Measurements from ENCODE around the gene SPATA18.

GRCh38 chr4:52098618-52099017 is 47.5 kb downstream of the SPATA18 start:
- TF ChIP-seq CTCF (IDR thresholded peaks at IDR 0.05; ENCODE audit: control extremely low read depth in 1 of 3, insufficient read depth in 1 of 3, low read depth in 1 of 3, low read length in 3 of 3), result no peak
- TF ChIP-seq CHD2 (IDR thresholded peaks at IDR 0.05; ENCODE audit: low read length), result no peak
- no peak for TF ChIP-seq EZH2 (IDR thresholded peaks at IDR 0.05; ENCODE audit: low read depth, low read length, severe bottlenecking)
- TF ChIP-seq MAX (IDR thresholded peaks at IDR 0.05), result no peak
- TF ChIP-seq POLR2AphosphoS5 (IDR thresholded peaks at IDR 0.05; ENCODE audit: low read depth, low read length), result no peak
- no peak for TF ChIP-seq POLR2A (IDR thresholded peaks at IDR 0.05; ENCODE audit: control extremely low read depth in 1 of 2, low read depth in 2 of 2, low read length in 2 of 2)
- TF ChIP-seq YY1 (IDR thresholded peaks at IDR 0.05; ENCODE audit: low read depth, low read length), result no peak
- no peak for TF ChIP-seq KDM1A (IDR thresholded peaks at IDR 0.05; ENCODE audit: borderline replicate concordance, low read length)
- no peak for TF ChIP-seq CEBPB (IDR thresholded peaks at IDR 0.05; ENCODE audit: low read depth, low read length)
- TF ChIP-seq SUZ12 (IDR thresholded peaks at IDR 0.05; ENCODE audit: low read length), result no peak
- TF ChIP-seq SIN3A (conservative IDR thresholded peaks at IDR 0.05 in 1 of 2, IDR thresholded peaks at IDR 0.05 in 1 of 2; ENCODE audit: low read depth in 1 of 2, low read length in 2 of 2), result no peak
- TF ChIP-seq RNF2 (IDR thresholded peaks at IDR 0.05; ENCODE audit: borderline replicate concordance, low read depth, low read length, missing control alignments, poor library complexity, severe bottlenecking), result no peak
- TF ChIP-seq E2F6 (IDR thresholded peaks at IDR 0.05), result no peak
- no peak for TF ChIP-seq RFX5 (IDR thresholded peaks at IDR 0.05; ENCODE audit: borderline replicate concordance, low read depth, low read length)

Data from H1 (cell line).